Stimulated activated CD4-positive, alpha-beta T cell treated with anti-CD3 and anti-CD28 coated beads, TNF-alpha, amount 100 ng/mL, for 48 hours (primary cell): ENCODE data around the gene PCSK5.

Experiments used
- DNase-seq, 3 donors: peaks; one replicate each; pipeline ENCODE4 v3.0.0-alpha.2; 2020; ENCODE audit warnings: low read depth in 3 of 3

PCSK5 gene

GRCh38 chr9:76138360-76138759 lies 247.9 kb downstream of the PCSK5 start:
- DNase-seq, result no peak

GRCh38 chr9:76143834-76144233 lies 253.4 kb downstream of the PCSK5 start:
- DNase-seq, result no peak

GRCh38 chr9:76150013-76150412 lies 259.5 kb downstream of the PCSK5 start:
- no peak for DNase-seq

- DNase-seq, result no peak
These were observed 260.8 kb downstream of the PCSK5 start for GRCh38 chr9:76151267-76151666.

- DNase-seq, result no peak
These were observed 262.9 kb downstream of the PCSK5 start for GRCh38 chr9:76153339-76153738.

GRCh38 chr9:76153902-76154629 lies 263.6 kb downstream of the PCSK5 start:
- no peak for DNase-seq

- DNase-seq, result no peak
These were observed 264.9 kb downstream of the PCSK5 start for GRCh38 chr9:76155361-76155760.

GRCh38 chr9:76158713-76159112 lies 268.2 kb downstream of the PCSK5 start:
- no peak for DNase-seq

- DNase-seq, result no peak
These were observed 268.9 kb downstream of the PCSK5 start for GRCh38 chr9:76159293-76159926.

- no peak for DNase-seq
These were observed 270.6 kb downstream of the PCSK5 start for GRCh38 chr9:76161106-76161505.

- DNase-seq, result no peak
These were observed 271.1 kb downstream of the PCSK5 start for GRCh38 chr9:76161541-76161940.

- no peak for DNase-seq
These were observed 271.7 kb downstream of the PCSK5 start for GRCh38 chr9:76162086-76162730.

- no peak for DNase-seq
These were observed 272.5 kb downstream of the PCSK5 start for GRCh38 chr9:76162751-76163500.

- DNase-seq, result no peak
These were observed 276.1 kb downstream of the PCSK5 start for GRCh38 chr9:76166526-76166925.

GRCh38 chr9:76176171-76176570 lies 285.7 kb downstream of the PCSK5 start:
- no peak for DNase-seq

- DNase-seq, result no peak
These were observed 287.5 kb downstream of the PCSK5 start for GRCh38 chr9:76177931-76178330.

- DNase-seq, result no peak
These were observed 290.1 kb downstream of the PCSK5 start for GRCh38 chr9:76180541-76180940.

GRCh38 chr9:76181020-76181641 lies 290.7 kb downstream of the PCSK5 start:
- DNase-seq, result no peak

GRCh38 chr9:76181781-76182180 lies 291.3 kb downstream of the PCSK5 start:
- no peak for DNase-seq

GRCh38 chr9:76185432-76185831 lies 295.0 kb downstream of the PCSK5 start:
- DNase-seq, result no peak

GRCh38 chr9:76188286-76188685 lies 297.8 kb downstream of the PCSK5 start:
- DNase-seq, result no peak

- no peak for DNase-seq
These were observed 298.4 kb downstream of the PCSK5 start for GRCh38 chr9:76188905-76189304.
